ENCODE measurements around the gene RCN2.
"Not testable (repeated sequence)": the region's sequence is repeated elsewhere in the genome, so short reads cannot be mapped to it uniquely, and the experiment has no call there.

Gene RCN2

DNA sequence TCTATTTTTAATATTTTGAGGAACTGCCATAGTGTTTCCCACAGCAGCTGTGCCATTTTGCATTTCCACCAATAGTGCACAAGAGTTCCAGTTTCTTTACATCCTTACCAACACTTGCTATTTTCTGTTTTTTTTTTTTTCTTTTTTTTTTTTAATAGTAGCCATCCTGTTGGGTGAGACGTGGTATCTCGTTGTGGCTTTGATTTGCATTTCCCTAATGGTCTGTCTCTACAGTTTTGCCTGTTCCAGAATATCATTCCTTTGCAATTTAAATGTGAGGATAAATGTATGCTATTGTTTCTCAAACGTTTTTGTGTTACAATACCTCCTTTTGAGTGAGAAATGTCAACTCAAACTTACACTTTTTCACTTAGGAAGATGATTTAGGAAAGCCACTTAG is 22.4 kb downstream of the RCN2 start:
- H3K4me1 ChIP-seq (ENCODE audit: control insufficient read depth in 2 of 2, insufficient read depth in 2 of 2, low read length in 2 of 2) = peaks cover 0 to 4% of the 10 kb centered on the region in 2 donors
- H3K27ac ChIP-seq (ENCODE audit: low read depth in 2 of 2, low read length in 2 of 2) = no peak overlapping the region
- H3K9ac ChIP-seq (ENCODE audit: low read depth in 1 of 2, low read length in 2 of 2) = no peak overlapping the region
- no peaks in the 10 kb centered on the region for H3K9me3 ChIP-seq (ENCODE audit: control insufficient read depth in 2 of 2, low read length in 2 of 2)
- H3K27me3 ChIP-seq (ENCODE audit: control insufficient read depth in 2 of 2, insufficient read depth in 2 of 2, low read length in 2 of 2) = no peaks in the 10 kb centered on the region
- no peak overlapping the region for H3K4me3 ChIP-seq (ENCODE audit: low read length in 2 of 2)
- H3K36me3 ChIP-seq (ENCODE audit: control insufficient read depth in 2 of 2, insufficient read depth in 2 of 2, low read length in 2 of 2) = peaks cover 6 to 10% of the 10 kb centered on the region in 2 donors

GRCh38 chr15:76954744-76955143 is 23.2 kb downstream of the RCN2 start:
- peaks cover 0 to 4% of the 10 kb centered on the region in 2 donors for H3K4me1 ChIP-seq (ENCODE audit: control insufficient read depth in 2 of 2, insufficient read depth in 2 of 2, low read length in 2 of 2)
- no peak overlapping the region for H3K9ac ChIP-seq (ENCODE audit: low read depth in 1 of 2, low read length in 2 of 2)
- no peak overlapping the region for H3K27ac ChIP-seq (ENCODE audit: low read depth in 2 of 2, low read length in 2 of 2)
- H3K27me3 ChIP-seq (ENCODE audit: control insufficient read depth in 2 of 2, insufficient read depth in 2 of 2, low read length in 2 of 2) = no peaks in the 10 kb centered on the region
- H3K9me3 ChIP-seq (ENCODE audit: control insufficient read depth in 2 of 2, low read length in 2 of 2) = no peaks in the 10 kb centered on the region
- H3K36me3 ChIP-seq (ENCODE audit: control insufficient read depth in 2 of 2, insufficient read depth in 2 of 2, low read length in 2 of 2) = peaks cover 3 to 5% of the 10 kb centered on the region in 2 donors
- no peak overlapping the region for H3K4me3 ChIP-seq (ENCODE audit: low read length in 2 of 2)

- H3K36me3 ChIP-seq (ENCODE audit: control insufficient read depth in 2 of 2, insufficient read depth in 2 of 2, low read length in 2 of 2) = no peaks in the 10 kb centered on the region
- no peak overlapping the region for H3K9ac ChIP-seq (ENCODE audit: low read depth in 1 of 2, low read length in 2 of 2)
- no peaks in the 10 kb centered on the region for H3K9me3 ChIP-seq (ENCODE audit: control insufficient read depth in 2 of 2, low read length in 2 of 2)
- no peak overlapping the region for H3K4me3 ChIP-seq (ENCODE audit: low read length in 2 of 2)
- peaks cover 4 to 5% of the 10 kb centered on the region in 2 donors for H3K27me3 ChIP-seq (ENCODE audit: control insufficient read depth in 2 of 2, insufficient read depth in 2 of 2, low read length in 2 of 2)
- H3K27ac ChIP-seq (ENCODE audit: low read depth in 2 of 2, low read length in 2 of 2) = no peak overlapping the region
- H3K4me1 ChIP-seq (ENCODE audit: control insufficient read depth in 2 of 2, insufficient read depth in 2 of 2, low read length in 2 of 2) = no peaks in the 10 kb centered on the region
These were observed 29.9 kb downstream of the RCN2 start for GRCh38 chr15:76961268-76962011.

- no peaks in the 10 kb centered on the region for H3K4me1 ChIP-seq (ENCODE audit: control insufficient read depth in 2 of 2, insufficient read depth in 2 of 2, low read length in 2 of 2)
- no peak overlapping the region for H3K9ac ChIP-seq (ENCODE audit: low read depth in 1 of 2, low read length in 2 of 2)
- H3K36me3 ChIP-seq (ENCODE audit: control insufficient read depth in 2 of 2, insufficient read depth in 2 of 2, low read length in 2 of 2) = no peaks in the 10 kb centered on the region
- H3K27me3 ChIP-seq (ENCODE audit: control insufficient read depth in 2 of 2, insufficient read depth in 2 of 2, low read length in 2 of 2) = peaks cover 4 to 5% of the 10 kb centered on the region in 2 donors
- H3K27ac ChIP-seq (ENCODE audit: low read depth in 2 of 2, low read length in 2 of 2) = no peak overlapping the region
- no peaks in the 10 kb centered on the region for H3K9me3 ChIP-seq (ENCODE audit: control insufficient read depth in 2 of 2, low read length in 2 of 2)
- H3K4me3 ChIP-seq (ENCODE audit: low read length in 2 of 2) = no peak overlapping the region
These were observed 30.9 kb downstream of the RCN2 start for GRCh38 chr15:76962337-76963013.

GRCh38 chr15:76963596-76963995 is 32.0 kb downstream of the RCN2 start:
- no peaks in the 10 kb centered on the region for H3K9me3 ChIP-seq (ENCODE audit: control insufficient read depth in 2 of 2, low read length in 2 of 2)
- no peak overlapping the region for H3K4me3 ChIP-seq (ENCODE audit: low read length in 2 of 2)
- H3K9ac ChIP-seq (ENCODE audit: low read depth in 1 of 2, low read length in 2 of 2) = no peak overlapping the region
- no peaks in the 10 kb centered on the region for H3K36me3 ChIP-seq (ENCODE audit: control insufficient read depth in 2 of 2, insufficient read depth in 2 of 2, low read length in 2 of 2)
- no peak overlapping the region for H3K27ac ChIP-seq (ENCODE audit: low read depth in 2 of 2, low read length in 2 of 2)
- H3K27me3 ChIP-seq (ENCODE audit: control insufficient read depth in 2 of 2, insufficient read depth in 2 of 2, low read length in 2 of 2) = peaks cover 4 to 5% of the 10 kb centered on the region in 2 donors
- no peaks in the 10 kb centered on the region for H3K4me1 ChIP-seq (ENCODE audit: control insufficient read depth in 2 of 2, insufficient read depth in 2 of 2, low read length in 2 of 2)

GRCh38 chr15:76964157-76964556 is 32.6 kb downstream of the RCN2 start:
- no peak overlapping the region for H3K9ac ChIP-seq (ENCODE audit: low read depth in 1 of 2, low read length in 2 of 2)
- peaks cover 4 to 5% of the 10 kb centered on the region in 2 donors for H3K27me3 ChIP-seq (ENCODE audit: control insufficient read depth in 2 of 2, insufficient read depth in 2 of 2, low read length in 2 of 2)
- H3K9me3 ChIP-seq (ENCODE audit: control insufficient read depth in 2 of 2, low read length in 2 of 2) = no peaks in the 10 kb centered on the region
- no peak overlapping the region for H3K4me3 ChIP-seq (ENCODE audit: low read length in 2 of 2)
- H3K4me1 ChIP-seq (ENCODE audit: control insufficient read depth in 2 of 2, insufficient read depth in 2 of 2, low read length in 2 of 2) = no peaks in the 10 kb centered on the region
- H3K36me3 ChIP-seq (ENCODE audit: control insufficient read depth in 2 of 2, insufficient read depth in 2 of 2, low read length in 2 of 2) = no peaks in the 10 kb centered on the region
- no peak overlapping the region for H3K27ac ChIP-seq (ENCODE audit: low read depth in 2 of 2, low read length in 2 of 2)

DNA sequence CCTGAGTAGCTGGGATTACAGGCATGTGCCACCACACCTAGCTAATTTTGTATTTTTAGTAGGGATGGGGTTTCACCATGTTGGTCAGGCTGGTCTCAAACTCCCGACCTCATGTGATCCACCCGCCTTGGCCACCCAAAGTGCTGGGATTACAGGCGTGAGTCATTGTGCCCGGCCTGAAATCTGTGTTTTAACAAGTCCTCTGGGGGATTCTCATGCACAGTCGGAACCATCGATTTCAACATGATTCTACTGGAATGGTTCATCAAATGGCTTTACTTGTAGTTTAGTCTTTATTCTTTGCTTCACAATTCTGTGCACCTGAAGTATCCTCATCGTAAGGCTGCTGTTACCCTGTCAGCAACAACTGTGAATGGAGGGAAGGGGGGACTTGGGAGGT is 34.5 kb downstream of the RCN2 start:
- not testable (repeated sequence) for H3K9me3 ChIP-seq (ENCODE audit: control insufficient read depth in 2 of 2, low read length in 2 of 2); H3K27ac ChIP-seq (ENCODE audit: low read depth in 2 of 2, low read length in 2 of 2); H3K4me1 ChIP-seq (ENCODE audit: control insufficient read depth in 2 of 2, insufficient read depth in 2 of 2, low read length in 2 of 2); H3K4me3 ChIP-seq (ENCODE audit: low read length in 2 of 2); H3K9ac ChIP-seq (ENCODE audit: low read depth in 1 of 2, low read length in 2 of 2); H3K36me3 ChIP-seq (ENCODE audit: control insufficient read depth in 2 of 2, insufficient read depth in 2 of 2, low read length in 2 of 2); H3K27me3 ChIP-seq (ENCODE audit: control insufficient read depth in 2 of 2, insufficient read depth in 2 of 2, low read length in 2 of 2)

GRCh38 chr15:76967067-76967466 is 35.5 kb downstream of the RCN2 start:
- Histone ChIP-seq H3K4me3 (ENCODE audit: low read length in 2 of 2) (no peak overlapping the region), H3K9ac (ENCODE audit: low read depth in 1 of 2, low read length in 2 of 2) (no peak overlapping the region), H3K4me1 (ENCODE audit: control insufficient read depth in 2 of 2, insufficient read depth in 2 of 2, low read length in 2 of 2) (no peaks in the 10 kb centered on the region), H3K27ac (ENCODE audit: low read depth in 2 of 2, low read length in 2 of 2) (no peak overlapping the region), H3K9me3 (ENCODE audit: control insufficient read depth in 2 of 2, low read length in 2 of 2) (no peaks in the 10 kb centered on the region), H3K36me3 (ENCODE audit: control insufficient read depth in 2 of 2, insufficient read depth in 2 of 2, low read length in 2 of 2) (no peaks in the 10 kb centered on the region), H3K27me3 (ENCODE audit: control insufficient read depth in 2 of 2, insufficient read depth in 2 of 2, low read length in 2 of 2) (peaks cover 2 to 5% of the 10 kb centered on the region in 2 donors)

- no peak overlapping the region for H3K9ac ChIP-seq (ENCODE audit: low read depth in 1 of 2, low read length in 2 of 2)
- no peaks in the 10 kb centered on the region for H3K9me3 ChIP-seq (ENCODE audit: control insufficient read depth in 2 of 2, low read length in 2 of 2)
- no peak overlapping the region for H3K27ac ChIP-seq (ENCODE audit: low read depth in 2 of 2, low read length in 2 of 2)
- H3K27me3 ChIP-seq (ENCODE audit: control insufficient read depth in 2 of 2, insufficient read depth in 2 of 2, low read length in 2 of 2) = peaks cover 2 to 5% of the 10 kb centered on the region in 2 donors
- no peak overlapping the region for H3K4me3 ChIP-seq (ENCODE audit: low read length in 2 of 2)
- no peaks in the 10 kb centered on the region for H3K36me3 ChIP-seq (ENCODE audit: control insufficient read depth in 2 of 2, insufficient read depth in 2 of 2, low read length in 2 of 2)
- no peaks in the 10 kb centered on the region for H3K4me1 ChIP-seq (ENCODE audit: control insufficient read depth in 2 of 2, insufficient read depth in 2 of 2, low read length in 2 of 2)
These were observed 36.8 kb downstream of the RCN2 start for GRCh38 chr15:76968306-76968705.

DNA sequence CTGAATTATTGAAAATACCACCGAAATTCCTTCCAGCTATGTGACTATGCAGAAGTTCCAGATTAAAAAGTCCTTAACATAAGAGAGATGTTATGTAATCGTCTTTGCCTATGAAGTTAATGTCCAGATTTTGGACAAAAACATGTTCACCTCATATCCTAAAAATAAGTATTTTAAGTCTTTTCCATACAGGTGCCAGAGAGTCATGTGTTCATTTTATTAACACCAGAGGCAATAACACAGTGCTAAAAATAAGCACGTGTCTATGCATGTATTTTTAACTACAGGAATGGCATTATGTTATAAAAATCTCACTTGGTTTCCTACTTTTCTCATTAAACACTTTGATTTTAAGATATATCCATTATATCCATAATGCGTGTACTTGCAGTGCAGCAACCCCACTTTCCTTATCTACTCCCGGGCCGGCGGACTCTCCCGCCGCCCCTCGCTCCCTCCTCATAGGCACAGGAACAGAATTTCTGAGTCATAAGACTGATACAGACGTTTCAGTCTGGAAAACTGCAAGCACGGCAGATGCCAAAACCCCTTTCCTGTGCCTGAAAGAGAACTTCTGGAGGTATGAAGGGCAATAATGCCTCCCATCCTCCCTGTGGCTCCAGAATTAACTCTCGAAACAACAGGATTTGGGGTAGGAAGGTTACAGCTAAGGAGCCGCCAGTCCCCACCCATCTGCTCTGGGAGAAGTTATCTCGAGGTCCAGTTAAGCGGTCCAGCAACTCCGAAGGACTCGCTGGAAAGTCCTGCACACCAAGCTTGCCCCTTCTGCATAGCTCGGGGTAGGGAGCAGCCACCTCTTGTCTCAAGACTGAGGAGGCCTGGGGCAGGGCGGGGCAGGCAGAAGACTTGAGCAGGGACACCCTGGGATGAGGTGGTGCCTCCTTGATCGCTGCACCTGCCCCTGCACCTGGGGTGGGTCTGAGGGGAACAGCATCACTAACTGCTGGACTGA is 41.1 kb downstream of the RCN2 start:
- no peaks in the 10 kb centered on the region for H3K4me1 ChIP-seq (ENCODE audit: control insufficient read depth in 2 of 2, insufficient read depth in 2 of 2, low read length in 2 of 2)
- no peak overlapping the region for H3K27ac ChIP-seq (ENCODE audit: low read depth in 2 of 2, low read length in 2 of 2)
- no peaks in the 10 kb centered on the region for H3K9me3 ChIP-seq (ENCODE audit: control insufficient read depth in 2 of 2, low read length in 2 of 2)
- H3K9ac ChIP-seq (ENCODE audit: low read depth in 1 of 2, low read length in 2 of 2) = no peak overlapping the region
- H3K27me3 ChIP-seq (ENCODE audit: control insufficient read depth in 2 of 2, insufficient read depth in 2 of 2, low read length in 2 of 2) = no peaks in the 10 kb centered on the region
- H3K36me3 ChIP-seq (ENCODE audit: control insufficient read depth in 2 of 2, insufficient read depth in 2 of 2, low read length in 2 of 2) = no peaks in the 10 kb centered on the region
- H3K4me3 ChIP-seq (ENCODE audit: low read length in 2 of 2) = no peak overlapping the region
